ENCODE results near the gene ZBTB17.
A peak's percentile ranks its signal among the peaks of the same experiment; 100 is the strongest.

ZBTB17 gene

GRCh38 chr1:15959827-15960446, 16.0 kb downstream of the ZBTB17 start:
- H2AFZ ChIP-seq (ENCODE audit: low read depth, low read length), result no peak overlapping the region
- TF ChIP-seq CTCF (IDR thresholded peaks at IDR 0.05; ENCODE audit: borderline replicate concordance, extremely low read depth, low read length, poor library complexity, severe bottlenecking) (no peak), EZH2 (IDR thresholded peaks at IDR 0.05; ENCODE audit: borderline replicate concordance, low read depth, low read length, severe bottlenecking) (no peak)
- H3K4me3 ChIP-seq (ENCODE audit: low read depth in 1 of 2, low read length in 2 of 2), result no peak overlapping the region
- ATAC-seq (ENCODE audit: insufficient read depth, low read depth), result no peak
- H3K36me3 ChIP-seq (ENCODE audit: insufficient read depth, low read length), result peaks cover 28% of the 10 kb centered on the region
- H3K4me1 ChIP-seq (ENCODE audit: insufficient read depth, low read length), result no peaks in the 10 kb centered on the region
- no peaks in the 10 kb centered on the region for H3K27me3 ChIP-seq (ENCODE audit: insufficient read depth, low read length, poor library complexity)
- peaks cover 88% of the 10 kb centered on the region for H3K79me2 ChIP-seq (ENCODE audit: insufficient read depth, low read length)
- H3K9me3 ChIP-seq (ENCODE audit: insufficient read depth, low read length, severe bottlenecking), result no peaks in the 10 kb centered on the region
- H4K20me1 ChIP-seq (ENCODE audit: insufficient read depth, low read length), result peaks cover 54% of the 10 kb centered on the region
- H3K9ac ChIP-seq (ENCODE audit: low read depth, low read length), result no peak overlapping the region
- H3K27ac ChIP-seq (ENCODE audit: low read length), result no peak overlapping the region
- no peak overlapping the region for H3K4me2 ChIP-seq (ENCODE audit: insufficient read depth, low read length)
- no peak for DNase-seq

GRCh38 chr1:15959424-15959823, 16.5 kb downstream of the ZBTB17 start:
- TF ChIP-seq EZH2 (IDR thresholded peaks at IDR 0.05; ENCODE audit: borderline replicate concordance, low read depth, low read length, severe bottlenecking), result no peak
- TF ChIP-seq CTCF (IDR thresholded peaks at IDR 0.05; ENCODE audit: borderline replicate concordance, extremely low read depth, low read length, poor library complexity, severe bottlenecking), result no peak
- Histone ChIP-seq H4K20me1 (ENCODE audit: insufficient read depth, low read length) (peaks cover 57% of the 10 kb centered on the region), H3K9ac (ENCODE audit: low read depth, low read length) (no peak overlapping the region), H3K79me2 (ENCODE audit: insufficient read depth, low read length) (peaks cover 90% of the 10 kb centered on the region), H3K4me2 (ENCODE audit: insufficient read depth, low read length) (no peak overlapping the region), H3K36me3 (ENCODE audit: insufficient read depth, low read length) (peaks cover 30% of the 10 kb centered on the region), H3K4me1 (ENCODE audit: insufficient read depth, low read length) (no peaks in the 10 kb centered on the region), H3K9me3 (ENCODE audit: insufficient read depth, low read length, severe bottlenecking) (no peaks in the 10 kb centered on the region), H3K27me3 (ENCODE audit: insufficient read depth, low read length, poor library complexity) (no peaks in the 10 kb centered on the region), H2AFZ (ENCODE audit: low read depth, low read length) (no peak overlapping the region), H3K4me3 (ENCODE audit: low read depth in 1 of 2, low read length in 2 of 2) (no peak overlapping the region), H3K27ac (ENCODE audit: low read length) (no peak overlapping the region)
- DNase-seq, result no peak
- no peak for ATAC-seq (ENCODE audit: insufficient read depth, low read depth)

- Histone ChIP-seq H3K27me3 (ENCODE audit: insufficient read depth, low read length, poor library complexity) (no peaks in the 10 kb centered on the region), H3K36me3 (ENCODE audit: insufficient read depth, low read length) (peaks cover 34% of the 10 kb centered on the region), H3K4me1 (ENCODE audit: insufficient read depth, low read length) (no peaks in the 10 kb centered on the region), H3K4me3 (ENCODE audit: low read depth in 1 of 2, low read length in 2 of 2) (no peak overlapping the region), H4K20me1 (ENCODE audit: insufficient read depth, low read length) (peaks cover 58% of the 10 kb centered on the region), H3K79me2 (ENCODE audit: insufficient read depth, low read length) (peaks cover 90% of the 10 kb centered on the region), H3K27ac (ENCODE audit: low read length) (no peak overlapping the region), H3K9me3 (ENCODE audit: insufficient read depth, low read length, severe bottlenecking) (no peaks in the 10 kb centered on the region), H3K4me2 (ENCODE audit: insufficient read depth, low read length) (no peak overlapping the region), H3K9ac (ENCODE audit: low read depth, low read length) (no peak overlapping the region), H2AFZ (ENCODE audit: low read depth, low read length) (no peak overlapping the region)
- DNase-seq, result no peak
- TF ChIP-seq EZH2 (IDR thresholded peaks at IDR 0.05; ENCODE audit: borderline replicate concordance, low read depth, low read length, severe bottlenecking), result no peak
- peak; percentile 15 for TF ChIP-seq CTCF (IDR thresholded peaks at IDR 0.05; ENCODE audit: borderline replicate concordance, extremely low read depth, low read length, poor library complexity, severe bottlenecking)
- ATAC-seq (ENCODE audit: insufficient read depth, low read depth), result no peak
These were observed 17.1 kb downstream of the ZBTB17 start for GRCh38 chr1:15958793-15959192.
